NCI-H526 (cell line): ENCODE data around the gene DYNC2LI1.

ENCODE experiments used
- DNase-seq, 2 experiments: peaks; one replicate each; lab custom pipeline; 2025; lab: John Stamatoyannopoulos, UW

The DYNC2LI1 gene

DNA sequence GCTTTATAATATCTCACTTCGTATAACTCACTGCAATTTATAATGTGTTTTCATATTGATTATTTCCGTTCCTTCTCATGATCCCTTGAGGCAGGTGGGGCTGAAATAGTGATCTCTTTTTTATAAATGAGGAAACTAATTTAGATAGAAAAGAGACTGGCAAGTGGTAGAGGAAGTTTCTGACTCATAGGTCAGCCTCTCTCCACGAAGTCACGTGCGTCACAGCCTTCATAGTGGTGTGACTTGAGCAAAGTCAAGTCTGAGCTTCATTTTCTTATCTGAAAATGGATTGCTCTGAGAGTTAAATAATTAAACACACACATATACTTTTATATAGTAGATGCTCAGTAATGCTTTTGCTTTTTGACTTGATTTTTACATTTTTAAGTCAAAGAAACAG is 44.9 kb downstream of the DYNC2LI1 start:
- no peak for DNase-seq

DNA sequence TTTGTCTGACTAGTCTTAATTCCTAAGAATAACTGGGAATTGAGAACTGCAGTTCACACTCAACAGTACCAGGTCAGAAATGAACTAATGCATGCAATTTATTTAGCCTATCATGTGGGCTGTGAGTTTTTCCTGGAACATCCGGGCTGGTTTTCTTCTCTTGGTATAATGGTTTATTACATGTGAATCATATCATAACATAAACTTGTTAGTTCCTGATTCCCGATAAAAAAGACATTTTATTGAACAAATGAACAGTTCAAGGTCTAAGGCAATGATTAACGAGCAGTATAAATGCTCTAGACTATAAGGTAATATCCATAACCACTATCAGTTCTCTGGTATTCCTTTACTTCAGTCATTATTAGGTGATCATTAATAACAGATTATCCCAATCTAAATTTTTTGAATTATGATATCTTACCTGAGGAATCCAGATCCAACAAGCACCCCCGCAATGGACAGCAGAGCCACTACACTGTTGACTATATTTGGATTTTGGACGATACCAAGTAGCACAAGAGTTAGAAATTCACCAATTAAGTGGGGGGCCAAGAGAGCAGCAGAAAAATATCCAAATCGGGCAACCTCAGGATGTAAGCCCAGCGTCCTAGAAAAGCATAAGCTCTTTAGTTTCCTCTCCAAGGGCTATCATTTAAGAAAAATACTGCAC is 45.8 kb downstream of the DYNC2LI1 start:
- no peak for DNase-seq

DNA sequence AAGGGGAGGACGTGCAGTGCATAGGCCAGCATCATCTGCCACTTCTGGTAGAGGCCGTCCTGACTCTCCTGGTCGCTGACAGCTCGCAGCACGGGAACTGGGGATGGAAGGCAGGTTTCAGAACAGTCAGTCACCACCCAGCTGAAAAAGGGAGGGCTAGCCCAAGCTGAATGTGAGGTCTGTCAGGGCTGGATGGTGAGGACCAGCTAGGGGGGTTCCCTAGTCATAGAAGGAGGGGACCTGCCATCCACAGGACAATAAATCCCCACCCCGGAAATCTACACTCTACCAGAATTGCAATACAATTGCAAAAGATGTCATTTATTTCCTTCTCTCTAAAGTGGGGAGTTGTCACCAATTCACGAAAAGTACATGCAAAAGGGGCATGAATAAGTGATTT is 49.0 kb downstream of the DYNC2LI1 start:
- no peak for DNase-seq

DNA sequence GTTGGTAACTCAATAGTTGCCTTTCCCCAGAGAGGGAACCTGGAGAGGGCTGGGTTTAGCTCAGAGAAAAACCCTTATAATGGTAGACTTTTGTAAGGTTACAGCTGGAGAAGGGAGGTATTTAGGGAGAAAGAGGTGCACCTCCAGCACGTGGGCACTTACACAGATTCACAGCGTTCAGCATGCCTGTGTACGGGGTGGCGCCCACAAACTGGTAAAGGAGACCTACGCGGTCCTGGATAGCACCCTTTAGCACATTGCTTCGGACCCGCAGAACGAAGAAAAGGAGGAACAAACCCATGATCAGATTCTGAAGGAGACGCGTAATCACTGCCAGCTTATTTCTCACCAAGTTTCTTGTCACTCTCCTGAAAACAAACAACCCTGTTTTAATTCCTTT is 49.9 kb downstream of the DYNC2LI1 start:
- DNase-seq = no peak

DNA sequence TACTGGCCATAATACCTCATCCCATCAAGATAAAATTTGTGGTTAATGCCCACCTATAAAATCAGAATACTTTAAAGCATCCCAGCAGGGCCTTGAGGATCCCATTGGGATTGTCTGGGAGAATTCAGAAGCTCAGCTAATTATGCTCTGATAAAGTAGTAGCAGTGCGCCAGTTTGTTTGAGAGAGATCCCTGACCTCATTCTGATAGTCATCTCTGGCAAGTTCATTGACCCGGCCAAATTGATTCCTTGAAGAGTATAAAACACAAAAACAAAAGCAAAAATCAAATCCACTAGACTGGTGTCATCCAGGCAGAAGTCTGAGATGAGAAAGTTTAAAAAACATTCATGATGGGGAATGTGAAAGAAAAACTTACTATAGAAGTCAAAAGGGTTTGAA is 50.7 kb downstream of the DYNC2LI1 start:
- DNase-seq = no peak

GRCh38 chr2:43824951-43825493 is 51.2 kb downstream of the DYNC2LI1 start:
- DNase-seq = no peak

- no peak for DNase-seq
Measured at GRCh38 chr2:43825841-43826240, 52.0 kb downstream of the DYNC2LI1 start.

- no peak for DNase-seq
Measured at GRCh38 chr2:43826305-43827250, 52.7 kb downstream of the DYNC2LI1 start.

DNA sequence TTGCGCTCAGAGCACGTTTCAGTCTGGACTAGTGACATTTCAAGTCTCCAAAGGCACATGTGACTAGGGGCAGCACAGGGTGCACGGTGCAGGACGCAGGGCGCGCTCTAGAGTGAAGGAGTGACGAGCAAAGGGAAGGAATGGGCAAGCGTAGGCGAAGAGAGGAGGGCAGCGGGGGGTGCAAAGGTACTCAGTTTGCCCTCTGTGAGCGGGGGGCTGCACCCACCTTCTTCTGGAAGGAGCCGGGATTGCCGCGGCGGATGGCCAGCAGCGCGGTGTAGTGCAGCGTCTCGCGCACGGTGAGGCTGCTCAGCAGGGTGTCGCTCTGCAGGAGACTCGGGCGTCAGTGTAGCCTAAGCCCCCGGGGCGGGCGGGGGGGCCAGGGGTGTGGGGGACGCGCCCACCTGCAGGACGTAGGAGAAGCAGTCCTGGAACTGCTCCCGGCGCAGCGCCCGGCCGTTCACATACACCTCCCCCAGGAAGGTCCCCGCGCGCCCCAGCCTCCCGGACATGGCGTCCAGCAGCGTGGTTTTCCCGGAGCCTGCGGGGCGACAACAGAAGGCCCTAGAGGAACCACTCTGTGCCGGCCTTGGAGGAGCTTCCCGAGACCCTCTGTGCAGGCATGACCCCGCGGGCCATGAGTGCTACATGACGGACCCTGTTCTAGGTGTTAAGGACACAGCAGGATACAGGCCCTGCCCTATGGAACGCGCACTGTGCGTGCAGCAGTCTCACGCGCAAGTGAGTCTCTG is 57.9 kb downstream of the DYNC2LI1 start:
- peak in 1 of 2 experiments; percentile 50 for DNase-seq

DNA sequence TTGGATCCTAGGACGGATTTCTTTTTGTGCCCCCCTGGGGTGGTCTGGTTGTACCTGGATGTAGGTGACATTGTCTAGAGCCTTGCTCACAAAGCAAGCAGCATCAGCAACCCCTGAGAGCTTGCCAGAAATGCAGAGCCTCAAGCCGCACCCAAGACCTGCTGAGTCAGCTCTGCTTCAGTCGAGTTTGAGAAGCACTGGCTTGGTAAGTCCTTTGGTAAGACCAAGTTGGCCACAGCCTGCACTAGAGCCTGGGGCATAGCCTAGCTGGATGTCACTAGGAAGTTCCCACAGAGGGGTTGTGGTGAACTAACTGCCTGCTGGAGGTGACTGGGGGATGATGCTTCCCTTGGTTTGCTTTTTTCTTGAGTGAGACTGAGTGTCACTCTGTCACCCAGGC is 58.6 kb downstream of the DYNC2LI1 start:
- no peak for DNase-seq

DNA sequence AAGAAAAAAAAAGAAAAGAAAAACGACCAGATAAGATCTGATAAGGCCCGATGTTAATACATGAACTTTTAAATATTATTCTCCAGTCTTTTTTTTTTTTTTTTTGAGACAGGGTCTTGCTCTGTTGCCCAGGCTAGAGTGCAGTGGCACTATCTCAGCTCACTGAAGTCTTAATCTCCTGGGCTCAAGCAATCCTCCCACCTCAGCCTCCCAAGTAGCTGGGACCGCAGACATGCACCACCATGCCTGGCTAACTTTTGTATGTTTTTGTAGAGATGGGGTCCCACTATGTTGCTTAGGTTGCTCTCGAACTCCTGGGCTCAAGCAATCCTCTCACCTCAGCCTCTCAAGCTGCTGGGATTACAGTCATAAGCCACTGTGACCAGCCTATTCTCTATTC is 63.2 kb downstream of the DYNC2LI1 start:
- no peak for DNase-seq

GRCh38 chr2:43837831-43838559 is 64.2 kb downstream of the DYNC2LI1 start:
- no peak for DNase-seq

DNA sequence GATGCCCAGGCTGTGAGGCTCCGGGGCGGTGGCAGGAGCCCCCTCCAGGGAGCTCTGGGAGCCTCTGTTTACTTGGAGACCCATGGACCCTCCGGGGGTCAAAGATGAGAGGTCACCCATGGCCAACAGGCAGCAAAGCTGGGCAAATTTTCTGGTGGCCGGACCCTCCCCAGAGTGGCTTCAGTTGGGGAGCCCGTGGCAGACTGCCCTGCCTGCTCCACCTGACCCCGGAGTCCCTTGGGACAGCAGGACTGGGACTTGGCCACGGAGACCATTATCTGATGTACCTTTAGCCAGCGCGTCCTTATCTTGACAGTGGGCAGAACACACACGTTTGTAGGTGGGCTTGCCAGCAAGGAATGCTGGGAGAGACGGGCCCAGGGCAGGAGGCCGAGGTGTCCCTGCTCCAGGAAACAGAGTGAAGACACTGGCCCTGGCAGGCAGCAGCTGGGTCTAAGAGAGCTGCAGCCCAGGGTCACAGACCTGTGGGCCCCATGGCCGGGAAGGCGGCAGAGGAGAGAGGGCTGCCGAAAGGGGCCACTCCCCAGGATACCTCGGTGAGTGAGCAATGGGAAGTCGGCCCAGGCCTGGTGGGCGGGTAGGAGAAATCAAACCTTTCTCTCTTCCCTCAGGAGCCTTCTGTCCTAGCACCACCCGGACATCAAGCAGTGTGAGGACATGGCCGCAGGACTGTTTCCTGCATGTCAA is 64.9 kb downstream of the DYNC2LI1 start, which contains the start of the genes ABCG5 and ABCG8:
Gene ABCG5, minus strand, starts transcription at position 280 of the 708 bp plus-strand sequence. Its CDS starts 160 bp downstream, at position 120.
Gene ABCG8, plus strand, starts transcription at position 412 of the 708 bp plus-strand sequence. Its CDS starts 83 bp downstream, at position 495.
- DNase-seq = no peak

DNA sequence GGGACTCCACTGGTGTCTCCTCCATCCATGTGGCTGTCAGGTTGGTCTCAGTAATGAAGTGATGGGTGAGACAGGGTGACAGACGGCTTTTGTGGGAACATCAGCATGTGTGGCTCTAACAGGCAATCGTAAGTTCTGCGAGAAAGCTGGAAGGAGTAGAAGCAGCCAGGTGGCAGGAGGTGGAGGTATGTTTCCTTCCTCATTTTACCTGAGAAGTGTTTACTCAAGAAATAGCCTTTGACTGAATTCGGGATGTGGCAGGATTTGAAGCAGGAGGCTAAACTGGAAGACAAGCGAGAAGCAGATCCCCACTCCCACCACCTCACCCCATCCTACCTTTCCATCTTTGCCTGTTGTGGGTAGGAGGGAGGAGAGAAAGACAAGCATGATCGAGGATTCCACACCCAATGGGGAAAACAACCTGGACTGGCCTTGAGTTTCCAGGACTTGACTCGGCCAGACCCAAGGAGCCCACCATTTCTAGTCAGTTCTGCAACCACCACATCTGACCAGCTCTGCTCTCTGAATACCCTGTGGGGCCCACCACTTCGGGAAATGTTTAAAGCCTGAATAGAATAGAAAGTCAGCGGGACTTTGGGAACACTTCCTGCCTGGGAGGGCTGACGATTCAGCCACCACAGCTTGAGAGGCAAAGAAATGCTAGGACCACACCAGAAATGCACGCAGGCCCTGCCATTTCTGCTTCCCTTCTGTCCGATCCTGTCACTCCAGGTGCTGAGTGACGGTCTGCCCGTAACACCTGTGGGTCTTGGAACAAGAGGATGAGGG is 66.1 kb downstream of the DYNC2LI1 start:
- DNase-seq = no peak

GRCh38 chr2:43840965-43841364 is 67.1 kb downstream of the DYNC2LI1 start:
- DNase-seq = no peak

- no peak for DNase-seq
Measured at GRCh38 chr2:43841949-43842865, 68.4 kb downstream of the DYNC2LI1 start.

- no peak for DNase-seq
Measured at GRCh38 chr2:43842866-43843226, 69.0 kb downstream of the DYNC2LI1 start.

DNA sequence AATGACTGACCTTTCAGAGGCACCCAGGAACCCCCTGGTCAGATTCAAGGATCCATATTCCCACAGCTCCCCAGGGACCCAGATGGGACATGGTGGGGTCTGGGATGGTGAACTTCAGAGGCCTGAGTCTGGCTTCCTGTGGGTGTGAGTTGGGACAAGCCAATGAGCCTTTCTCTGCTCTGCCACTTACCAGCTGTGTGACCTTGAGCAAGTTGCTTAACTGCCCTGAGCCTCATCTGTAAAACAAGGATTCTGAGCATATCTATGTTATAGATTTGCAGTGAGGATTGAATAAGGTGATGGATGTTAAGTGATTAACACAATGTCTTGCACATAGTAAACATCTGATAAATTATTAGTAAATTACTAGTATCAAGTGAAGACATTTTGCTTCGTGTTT is 71.3 kb downstream of the DYNC2LI1 start:
- no peak for DNase-seq
